ENCODE results near the gene ETF1.

- TF ChIP-seq CTCF (conservative IDR thresholded peaks at IDR 0.05; ENCODE audit: low read length): no peak
- no peak for TF ChIP-seq EZH2phosphoT487 (IDR thresholded peaks at IDR 0.05; ENCODE audit: borderline replicate concordance)
Measured at GRCh38 chr5:138552657-138553056, 9.6 kb upstream of the ETF1 start.
